HUES64 (cell line): ENCODE measurements around the gene GRK3.
"Not testable (repeated sequence)": the region's sequence is repeated elsewhere in the genome, so short reads cannot be mapped to it uniquely, and the experiment has no call there.

Source experiments
- H3K27ac ChIP-seq: 2 replicates; pipeline ENCODE4 v1.7.0; 2013; ENCODE audit warnings: low read depth, low read length, inconsistent platforms
- H3K27me3 ChIP-seq: 2 replicates; pipeline ENCODE4 v1.6.1; 2013; ENCODE audit warnings: mild to moderate bottlenecking, low read length; ENCODE audit not compliant: insufficient read depth
- H3K36me3 ChIP-seq: 2 replicates; pipeline ENCODE4 v1.6.1; 2013; ENCODE audit warnings: mild to moderate bottlenecking, low read length; ENCODE audit not compliant: insufficient read depth
- H3K4me1 ChIP-seq: 2 replicates; pipeline ENCODE4 v1.6.1; 2013; ENCODE audit warnings: mild to moderate bottlenecking, low read length, moderate library complexity; ENCODE audit not compliant: insufficient read depth
- H3K4me3 ChIP-seq: 2 replicates; pipeline ENCODE4 v1.5.1; 2013; ENCODE audit warnings: mild to moderate bottlenecking, low read length, moderate library complexity
- H3K9ac ChIP-seq: 2 replicates; pipeline ENCODE4 v1.6.1; 2013; ENCODE audit warnings: mild to moderate bottlenecking, low read depth, low read length
- H3K9me3 ChIP-seq: 2 replicates; pipeline ENCODE4 v1.6.1; 2013; ENCODE audit warnings: low read depth, low read length; ENCODE audit not compliant: insufficient read depth
- WGBS: fragments of 150-250, 120-280 bp; methylation state at CpG from one replicate; pipeline ENCODE4 v1.1.7; 2013; ENCODE audit warnings: missing lambda C conversion rate; 5-methylcytosine and 5-hydroxymethylcytosine counted together

The GRK3 gene

DNA sequence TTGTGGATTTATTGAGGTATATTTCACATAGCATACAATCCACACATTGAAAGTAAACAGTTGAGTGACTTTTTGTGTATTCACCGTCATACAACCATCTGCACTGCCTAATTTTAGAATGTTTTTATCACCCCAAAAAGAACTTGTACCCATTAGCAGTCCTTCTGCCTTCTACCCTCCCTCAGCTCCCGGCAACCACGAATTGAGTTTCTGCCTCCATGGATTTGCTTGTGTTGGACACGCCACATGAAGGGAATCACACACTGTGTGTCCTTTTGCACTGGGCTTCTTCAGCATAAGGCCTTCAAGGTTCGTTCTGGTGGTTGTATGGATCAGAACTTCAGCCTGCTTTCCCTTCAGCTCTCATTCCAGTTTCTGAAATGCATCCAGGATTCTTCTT is 41.1 kb downstream of the GRK3 start:
- not testable (repeated sequence) for H3K4me3 ChIP-seq, H3K9ac ChIP-seq, H3K9me3 ChIP-seq, H3K27me3 ChIP-seq, H3K36me3 ChIP-seq, H3K27ac ChIP-seq, H3K4me1 ChIP-seq
- WGBS = 99% methylated on average over 5 of the region's 5 CpGs

DNA sequence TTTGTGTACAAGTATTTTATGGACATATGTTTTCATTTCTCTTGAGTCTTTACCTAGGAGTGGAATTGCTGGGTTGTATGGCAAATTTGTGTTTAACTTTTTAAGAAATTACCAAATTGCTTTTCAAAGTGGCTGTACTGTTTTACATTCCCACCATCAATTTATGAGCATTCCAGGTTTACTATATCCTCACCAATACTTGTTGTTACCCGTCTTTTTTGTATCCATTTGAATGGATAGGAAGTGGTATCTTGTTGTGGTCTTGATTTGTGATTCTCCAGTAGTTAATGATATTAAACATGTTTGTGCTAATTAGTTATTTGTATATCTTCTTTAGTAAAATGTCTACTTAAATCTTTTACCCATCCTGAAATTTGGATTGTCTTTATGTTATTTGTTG is 46.8 kb downstream of the GRK3 start:
- H3K27ac ChIP-seq, H3K36me3 ChIP-seq, H3K27me3 ChIP-seq, H3K9me3 ChIP-seq, H3K4me3 ChIP-seq, H3K4me1 ChIP-seq, H3K9ac ChIP-seq: not testable (repeated sequence)
- WGBS = no CpG with 5 or more reads among the region's 1 CpG

DNA sequence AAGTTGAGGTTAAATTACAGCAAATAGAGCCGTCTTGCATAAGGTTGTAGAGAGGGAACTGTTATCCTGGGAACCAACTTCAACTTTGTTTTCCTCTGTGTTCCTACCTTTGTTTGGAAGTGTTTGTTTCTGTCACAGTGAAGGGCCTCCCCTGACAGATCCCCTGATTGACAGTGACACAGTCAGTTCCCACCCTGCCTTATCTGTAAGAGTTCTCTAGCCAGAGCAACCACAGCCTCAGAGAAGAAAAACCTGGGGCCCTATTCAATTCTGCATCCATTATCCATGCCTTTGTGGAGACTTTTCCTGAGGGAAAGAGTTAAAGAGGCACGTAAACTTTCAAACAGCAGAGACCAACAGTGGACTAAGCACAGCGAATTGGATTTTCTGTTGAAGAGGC is 48.7 kb downstream of the GRK3 start:
- peaks cover 13% of the 10 kb centered on the region for H3K4me1 ChIP-seq
- not testable (repeated sequence) for H3K36me3 ChIP-seq, H3K9ac ChIP-seq, H3K9me3 ChIP-seq, H3K4me3 ChIP-seq, H3K27me3 ChIP-seq, H3K27ac ChIP-seq
- WGBS = no CpG with 5 or more reads among the region's 3 CpGs

DNA sequence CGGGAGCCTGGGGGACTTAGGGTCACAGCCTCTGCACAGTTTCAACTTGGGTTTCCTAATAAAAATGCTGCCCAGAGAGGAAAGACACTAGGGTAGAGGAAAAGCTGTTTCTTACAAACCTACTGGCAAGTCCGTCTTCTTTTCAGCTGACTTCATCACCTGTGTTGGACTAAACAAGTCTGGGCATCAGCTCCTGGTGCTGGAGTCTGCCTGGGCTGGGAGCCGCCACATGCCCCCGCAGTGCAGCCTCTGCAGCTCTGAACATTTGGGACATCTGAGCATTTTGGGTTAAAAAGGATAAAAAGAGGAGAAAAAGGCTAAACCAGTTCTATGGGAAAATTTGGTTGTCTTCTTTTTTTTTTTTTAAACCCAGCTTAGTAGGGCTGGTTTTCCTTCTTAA is 49.1 kb downstream of the GRK3 start:
- not testable (repeated sequence) for H3K27ac ChIP-seq, H3K27me3 ChIP-seq, H3K9ac ChIP-seq, H3K9me3 ChIP-seq, H3K4me3 ChIP-seq, H3K36me3 ChIP-seq
- peaks cover 13% of the 10 kb centered on the region for H3K4me1 ChIP-seq
- WGBS = 77% methylated on average over 3 of the region's 4 CpGs

DNA sequence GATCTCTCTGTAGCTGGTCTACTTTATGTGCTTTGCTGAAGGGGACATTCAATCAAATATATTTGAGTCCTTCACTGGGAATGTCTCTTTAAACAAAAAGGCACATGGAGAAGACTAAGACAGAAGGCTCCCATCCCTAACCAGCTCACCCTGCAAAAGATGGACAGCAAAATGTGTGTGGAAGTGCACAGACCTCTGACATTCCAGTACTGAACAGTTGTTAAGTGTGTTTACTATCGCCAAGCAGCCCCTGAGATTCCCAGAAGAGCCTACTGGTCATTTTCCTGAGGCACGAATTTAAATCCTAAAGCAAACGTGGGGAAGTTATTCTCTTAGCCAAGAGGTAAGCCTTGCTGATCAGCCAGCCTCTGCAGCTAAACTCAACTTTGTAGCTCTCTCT is 50.3 kb downstream of the GRK3 start:
- H3K27me3 ChIP-seq, H3K9me3 ChIP-seq, H3K4me3 ChIP-seq, H3K27ac ChIP-seq, H3K9ac ChIP-seq, H3K36me3 ChIP-seq: not testable (repeated sequence)
- WGBS = 68% methylated on average over 3 of the region's 3 CpGs
- peaks cover 16% of the 10 kb centered on the region for H3K4me1 ChIP-seq

DNA sequence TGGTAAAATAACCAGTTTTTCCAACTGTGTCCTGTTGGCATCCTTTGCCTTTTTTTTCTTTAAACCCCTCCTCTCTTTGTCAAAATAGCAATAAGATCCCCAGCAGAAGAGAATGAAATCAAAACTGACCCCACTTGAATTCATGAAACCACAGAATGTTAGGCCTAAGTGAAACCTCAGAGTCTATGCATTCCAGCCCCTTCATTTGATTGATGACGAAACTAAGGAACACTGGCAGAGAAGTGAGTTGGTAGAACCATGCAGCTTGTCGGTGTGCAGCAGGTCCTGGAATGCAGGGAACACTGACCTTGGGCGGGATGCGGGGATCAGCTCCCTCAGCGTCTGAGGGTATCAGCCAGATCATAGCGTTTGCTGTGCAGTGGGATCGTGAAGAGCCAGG is 57.5 kb downstream of the GRK3 start:
- no peak overlapping the region for H3K27ac ChIP-seq
- WGBS = 86% methylated on average over 7 of the region's 7 CpGs
- H3K9me3 ChIP-seq = no peaks in the 10 kb centered on the region
- no peak overlapping the region for H3K4me3 ChIP-seq
- H3K4me1 ChIP-seq = peaks cover 27% of the 10 kb centered on the region
- no peaks in the 10 kb centered on the region for H3K36me3 ChIP-seq
- H3K9ac ChIP-seq = no peak overlapping the region
- no peaks in the 10 kb centered on the region for H3K27me3 ChIP-seq

DNA sequence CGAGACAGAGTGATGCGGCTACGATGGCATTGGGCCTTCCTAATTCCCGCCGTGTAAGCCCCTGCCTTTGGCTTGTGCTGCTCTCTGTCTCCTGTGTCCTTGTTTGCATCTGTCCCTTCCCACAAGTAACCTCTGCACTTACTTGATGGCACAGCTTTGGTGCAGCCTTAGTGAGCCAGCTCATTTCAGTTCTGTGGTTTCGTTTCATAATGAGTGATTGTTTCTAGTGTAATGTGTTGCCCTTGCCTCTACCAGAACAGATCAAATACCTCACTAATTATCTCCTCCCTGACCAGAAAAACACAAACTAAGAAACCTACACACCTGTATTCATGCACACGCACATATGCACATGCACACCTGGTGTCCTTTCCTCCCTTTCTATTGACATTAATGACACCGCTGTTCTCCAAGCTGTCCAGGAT is 58.8 kb downstream of the GRK3 start:
- H3K4me1 ChIP-seq = peaks cover 32% of the 10 kb centered on the region
- H3K9me3 ChIP-seq = no peaks in the 10 kb centered on the region
- no peaks in the 10 kb centered on the region for H3K27me3 ChIP-seq
- 96% methylated on average over 7 of the region's 8 CpGs for WGBS
- no peaks in the 10 kb centered on the region for H3K36me3 ChIP-seq
- H3K4me3 ChIP-seq = no peak overlapping the region
- H3K9ac ChIP-seq = no peak overlapping the region
- no peak overlapping the region for H3K27ac ChIP-seq

DNA sequence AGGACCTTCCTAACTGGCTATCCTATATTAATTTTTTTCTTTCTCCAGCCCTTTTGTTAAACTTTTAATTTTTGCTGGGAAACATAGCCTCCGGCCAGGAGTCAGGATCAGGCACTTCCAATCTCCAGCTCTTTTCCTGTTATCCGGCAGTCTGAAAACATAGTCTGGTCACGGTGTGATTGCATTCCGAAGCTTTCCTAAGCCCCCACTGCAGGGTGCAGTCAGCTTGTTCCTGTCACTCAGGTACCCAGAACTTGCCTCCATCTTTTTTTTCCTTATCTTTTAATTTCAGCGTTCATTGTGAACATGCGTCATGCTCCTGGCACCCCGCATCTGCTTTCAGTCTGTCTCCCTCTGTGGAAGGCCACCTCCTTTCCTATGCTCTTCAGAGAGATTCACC is 59.4 kb downstream of the GRK3 start:
- Histone ChIP-seq H3K27me3 (no peaks in the 10 kb centered on the region), H3K9me3 (no peaks in the 10 kb centered on the region), H3K4me1 (peaks cover 32% of the 10 kb centered on the region), H3K27ac (no peak overlapping the region), H3K4me3 (no peak overlapping the region), H3K36me3 (no peaks in the 10 kb centered on the region), H3K9ac (no peak overlapping the region)
- WGBS = 92% methylated on average over 7 of the region's 7 CpGs

DNA sequence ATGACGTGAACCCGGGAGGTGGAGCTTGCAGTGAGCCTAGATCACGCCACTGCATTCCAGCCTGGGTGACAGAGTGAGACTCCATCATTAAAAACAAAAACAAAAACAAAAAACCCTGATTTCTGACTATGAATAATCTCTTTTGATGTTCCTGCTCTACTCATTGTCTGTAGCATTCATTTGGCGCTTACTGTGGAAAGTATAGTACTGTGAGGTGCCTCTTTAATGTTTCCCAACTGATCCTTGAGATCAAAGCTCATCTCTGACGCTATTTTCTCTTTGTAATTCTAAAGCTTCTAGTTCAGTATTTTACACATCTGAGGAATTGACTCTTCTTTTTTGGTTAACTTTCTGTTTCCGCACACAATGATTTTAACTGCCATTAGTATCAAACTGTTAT is 60.0 kb downstream of the GRK3 start:
- no peaks in the 10 kb centered on the region for H3K27me3 ChIP-seq
- WGBS = 90% methylated on average over 6 of the region's 6 CpGs

DNA sequence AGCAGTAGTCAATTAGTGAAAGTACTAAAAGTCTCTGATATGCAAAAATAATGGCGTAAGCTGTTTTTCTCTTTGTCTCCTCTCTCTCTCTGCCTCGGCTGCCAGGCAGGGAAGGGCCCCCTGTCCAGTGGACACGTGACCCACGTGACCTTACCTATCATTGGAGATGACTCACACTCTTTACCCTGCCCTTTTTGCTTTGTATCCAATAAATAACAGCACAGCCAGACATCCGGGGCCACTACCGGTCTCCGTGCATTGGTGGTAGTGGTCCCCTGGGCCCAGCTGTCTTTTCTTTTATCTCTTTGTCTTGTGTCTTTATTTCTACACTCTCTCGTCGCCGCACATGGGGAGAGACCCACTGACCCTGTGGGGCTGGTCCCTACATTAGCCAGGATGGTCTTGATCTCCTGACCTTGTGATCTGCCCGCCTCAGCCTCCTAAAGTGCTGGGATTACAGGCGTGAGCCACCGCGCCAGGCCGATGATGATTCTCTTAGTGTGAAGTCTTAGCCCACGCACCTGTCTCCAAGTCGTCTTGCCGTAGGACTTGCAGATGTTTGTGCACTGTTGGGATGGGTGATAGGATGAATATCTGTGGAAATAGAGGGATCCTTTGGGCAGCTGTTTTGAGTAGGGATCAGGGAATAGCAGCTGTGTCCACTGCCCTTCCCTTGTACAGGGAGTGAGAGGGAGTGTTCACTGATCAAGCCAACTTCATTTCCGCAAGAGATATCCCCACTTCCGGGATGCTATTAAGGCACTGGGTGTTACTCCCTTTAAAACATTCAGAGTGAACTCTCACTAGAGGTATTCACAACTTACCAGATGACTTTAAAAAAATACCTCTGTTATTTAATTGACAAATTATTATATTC is 61.5 kb downstream of the GRK3 start:
- not testable (repeated sequence) for H3K4me3 ChIP-seq, H3K36me3 ChIP-seq, H3K27ac ChIP-seq, H3K27me3 ChIP-seq, H3K9ac ChIP-seq, H3K9me3 ChIP-seq
- H3K4me1 ChIP-seq = peaks cover 25% of the 10 kb centered on the region
- whole genome bisulfite sequencing = 91% methylated on average over 20 of the region's 20 CpGs

More for the DNA sequence above, 60.0 kb downstream of the GRK3 start:
- no peak overlapping the region for H3K4me3 ChIP-seq
- peaks cover 32% of the 10 kb centered on the region for H3K4me1 ChIP-seq
- H3K36me3 ChIP-seq = no peaks in the 10 kb centered on the region
- no peak overlapping the region for H3K9ac ChIP-seq
- H3K9me3 ChIP-seq = no peaks in the 10 kb centered on the region
- no peak overlapping the region for H3K27ac ChIP-seq

DNA sequence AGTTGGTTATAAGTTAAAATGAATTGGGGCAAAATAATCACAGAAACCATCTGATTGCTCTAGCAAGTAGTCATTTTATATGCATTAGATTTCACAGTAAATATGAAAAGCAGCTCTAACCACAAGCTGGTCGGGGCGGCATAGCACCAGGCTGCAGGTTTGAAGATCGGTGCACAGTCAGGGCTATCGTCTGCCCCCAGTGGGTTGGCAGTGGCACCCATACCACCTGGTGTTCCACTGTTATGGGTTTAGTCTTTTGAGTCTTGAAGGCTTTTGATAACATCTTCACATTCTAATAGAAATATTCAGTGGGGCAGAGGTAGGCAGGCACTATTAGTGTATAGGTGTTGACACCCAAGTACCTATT is 62.1 kb downstream of the GRK3 start:
- no peaks in the 10 kb centered on the region for H3K36me3 ChIP-seq
- H3K4me1 ChIP-seq = peaks cover 22% of the 10 kb centered on the region
- no peak overlapping the region for H3K4me3 ChIP-seq
- no peaks in the 10 kb centered on the region for H3K27me3 ChIP-seq
- no peak overlapping the region for H3K9ac ChIP-seq
- H3K9me3 ChIP-seq = no peaks in the 10 kb centered on the region
- WGBS = 98% methylated on average over 4 of the region's 4 CpGs
- no peak overlapping the region for H3K27ac ChIP-seq
